Esophagus muscularis mucosa (tissue), 3 donors: ENCODE results near the gene TBC1D16.

Experiments used
- CTCF ChIP-seq, 3 experiments: fragments of 200-600 bp in 2 of 3; fragments of 450-650 bp in 1 of 3; sonication (generic) in 2 of 3; IDR thresholded peaks; one replicate each; pipeline ENCODE4 v1.5.1; 2017 to 2019; ENCODE audit warnings: antibody characterized with exemption in 3 of 3, mild to moderate bottlenecking in 2 of 3, moderate library complexity in 1 of 3
- POLR2A ChIP-seq: fragments of 450-650 bp; IDR thresholded peaks from one replicate; pipeline ENCODE4 v1.6.1; 2017; ENCODE audit warnings: antibody characterized with exemption, moderate library complexity, mild to moderate bottlenecking, low read depth
- POLR2AphosphoS5 ChIP-seq, 2 donors: sonication (generic); formaldehyde crosslinking; IDR thresholded peaks; one replicate each; pipeline ENCODE4 v1.6.1; 2017; ENCODE audit warnings: antibody characterized with exemption in 2 of 2

GRCh38 chr17:79985943-79986391 lies 49.7 kb downstream of the TBC1D16 start:
- TF ChIP-seq CTCF (IDR thresholded peaks at IDR 0.05) (no peak), POLR2A (no peak), POLR2AphosphoS5 (IDR thresholded peaks at IDR 0.05) (no peak)
